GM21825 (cell line): ENCODE data around the gene MYO7A.

ENCODE experiments used
- ATAC-seq: cut with Tn5 transposase; IDR thresholded peaks from one replicate; pipeline ENCODE4 v1.9.1; 2021; ENCODE audit warnings: mild to moderate bottlenecking, moderate library complexity; ENCODE audit not compliant: unreplicated experiment

Gene MYO7A

DNA sequence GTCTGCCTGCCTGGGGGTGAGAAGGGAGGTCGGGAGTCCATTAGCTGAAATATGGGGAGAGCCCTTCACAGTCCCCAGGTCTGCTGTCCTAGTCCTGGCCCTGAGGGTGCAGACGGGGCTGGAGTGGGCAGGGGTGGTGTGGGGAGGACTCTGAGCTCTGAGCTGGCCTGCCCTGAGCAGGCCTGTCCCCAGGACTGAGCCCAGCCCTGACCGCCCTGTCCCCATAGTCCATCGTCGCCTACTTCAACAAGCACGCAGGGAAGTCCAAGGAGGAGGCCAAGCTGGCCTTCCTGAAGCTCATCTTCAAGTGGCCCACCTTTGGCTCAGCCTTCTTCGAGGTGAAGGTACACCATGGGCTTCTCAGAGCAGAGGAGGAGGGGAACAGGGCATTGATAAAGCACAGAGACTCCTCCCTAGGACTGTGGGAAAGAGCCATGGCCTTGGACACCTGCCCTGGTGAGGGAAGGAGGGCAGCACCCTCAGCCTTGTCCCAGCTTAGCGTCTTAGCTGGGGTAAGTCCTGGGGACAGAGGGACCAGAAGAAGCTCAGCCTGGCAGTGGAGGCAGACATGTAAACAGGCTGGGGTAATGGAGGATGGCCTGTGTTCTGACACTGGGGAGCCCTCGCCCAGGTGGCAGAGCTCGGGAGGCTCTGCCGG, 83.7 kb downstream of the MYO7A start:
- no peak for ATAC-seq

DNA sequence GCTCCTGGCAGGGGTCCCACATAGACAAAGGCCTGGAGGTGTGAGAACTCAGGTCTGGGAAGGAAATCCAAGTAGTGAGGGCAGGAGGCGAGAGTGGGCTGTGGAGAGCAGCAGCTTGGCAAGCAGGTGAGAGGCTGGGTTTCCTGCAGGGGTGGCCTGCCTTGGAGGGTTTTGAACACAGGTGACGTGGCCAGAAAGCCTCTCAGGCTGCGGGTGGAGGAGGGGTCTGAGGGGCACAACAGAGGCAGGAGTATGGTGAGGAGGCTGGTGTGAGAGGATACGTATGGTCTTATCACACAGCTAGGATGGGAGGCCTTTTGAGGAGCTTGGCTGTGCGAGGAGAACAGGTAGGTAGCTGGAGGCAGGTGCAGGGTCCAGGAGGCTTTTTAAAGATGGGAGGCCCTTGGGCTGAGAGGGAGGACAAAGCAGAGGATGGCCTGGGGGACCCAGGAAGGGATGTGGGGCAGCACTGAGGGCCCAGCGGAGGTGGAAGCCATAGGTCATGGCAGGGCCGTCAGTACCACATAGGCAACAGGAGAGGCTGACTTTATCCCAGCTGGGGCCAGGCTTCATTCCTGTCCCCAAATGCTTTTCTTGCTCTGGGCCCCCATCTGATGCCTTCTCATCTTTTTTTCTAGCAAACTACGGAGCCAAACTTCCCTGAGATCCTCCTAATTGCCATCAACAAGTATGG, 84.4 kb downstream of the MYO7A start:
- no peak for ATAC-seq

DNA sequence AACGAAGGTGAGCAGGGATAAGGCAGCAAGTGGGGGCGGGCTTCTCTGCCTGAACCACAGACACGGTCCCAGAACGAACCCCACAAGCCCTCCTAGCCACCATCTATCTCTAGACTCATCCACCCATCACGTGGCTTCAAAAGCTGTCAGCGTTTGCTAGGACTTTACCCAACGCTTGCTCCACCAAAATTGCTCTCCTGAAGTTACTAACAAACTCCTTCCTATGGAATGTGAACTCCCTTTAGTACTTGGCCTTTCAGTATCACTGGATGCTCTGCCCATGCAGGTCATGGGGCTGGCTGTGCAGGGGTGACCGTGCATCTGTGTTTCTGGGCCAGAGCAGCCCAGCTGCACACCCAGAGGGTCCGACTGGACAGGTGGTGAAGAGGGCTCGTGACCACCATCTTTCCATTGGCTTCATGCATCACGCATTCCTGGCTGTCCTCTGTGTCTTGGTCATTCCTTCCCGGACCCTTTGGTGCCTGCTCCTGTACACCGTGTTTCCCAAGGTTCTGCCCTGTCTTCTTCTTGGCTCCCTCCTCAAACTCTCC, 85.1 kb downstream of the MYO7A start:
- ATAC-seq: no peak

DNA sequence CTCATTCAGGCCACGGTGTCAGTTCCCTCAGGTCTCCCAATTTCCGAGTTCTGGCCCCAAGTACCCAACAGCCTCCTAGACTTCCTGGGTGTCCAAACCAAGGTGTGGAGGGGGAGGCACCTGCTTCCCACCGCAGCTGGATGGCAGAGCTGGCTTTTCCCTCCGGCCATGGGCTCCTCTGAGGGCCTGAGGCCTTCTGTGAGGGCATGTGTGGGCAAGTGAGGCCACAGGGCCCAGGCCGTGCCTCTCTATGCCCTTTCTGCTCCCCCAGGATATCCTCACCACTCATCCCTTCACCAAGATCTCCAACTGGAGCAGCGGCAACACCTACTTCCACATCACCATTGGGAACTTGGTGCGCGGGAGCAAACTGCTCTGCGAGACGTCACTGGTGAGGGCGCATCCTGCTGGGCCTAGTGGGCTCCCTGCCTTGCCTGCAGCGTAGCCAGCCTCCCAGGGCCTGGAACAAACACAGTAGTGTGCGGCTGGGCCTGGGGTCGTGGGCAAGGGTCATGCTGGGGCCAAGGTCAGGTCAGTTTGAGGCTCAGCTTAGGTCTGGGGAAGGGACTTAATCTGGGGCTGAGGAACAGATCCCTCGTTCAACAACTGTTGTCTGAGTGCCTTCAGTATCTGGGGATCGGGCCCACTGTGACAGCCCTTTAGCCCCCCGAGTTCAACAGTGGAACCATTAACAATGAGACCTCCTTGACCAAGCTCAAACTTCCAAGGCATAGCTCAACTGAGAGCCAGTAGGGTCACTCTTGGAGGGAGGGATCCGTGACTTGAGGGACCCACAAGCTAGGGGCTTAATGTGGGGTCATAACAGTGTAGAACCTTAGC, 85.8 kb downstream of the MYO7A start:
- no peak for ATAC-seq

DNA sequence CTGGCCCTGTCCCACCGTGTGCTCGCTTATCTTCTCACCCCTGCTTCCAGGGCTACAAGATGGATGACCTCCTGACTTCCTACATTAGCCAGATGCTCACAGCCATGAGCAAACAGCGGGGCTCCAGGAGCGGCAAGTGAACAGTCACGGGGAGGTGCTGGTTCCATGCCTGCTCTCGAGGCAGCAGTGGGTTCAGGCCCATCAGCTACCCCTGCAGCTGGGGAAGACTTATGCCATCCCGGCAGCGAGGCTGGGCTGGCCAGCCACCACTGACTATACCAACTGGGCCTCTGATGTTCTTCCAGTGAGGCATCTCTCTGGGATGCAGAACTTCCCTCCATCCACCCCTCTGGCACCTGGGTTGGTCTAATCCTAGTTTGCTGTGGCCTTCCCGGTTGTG, 86.5 kb downstream of the MYO7A start:
- ATAC-seq: no peak

DNA sequence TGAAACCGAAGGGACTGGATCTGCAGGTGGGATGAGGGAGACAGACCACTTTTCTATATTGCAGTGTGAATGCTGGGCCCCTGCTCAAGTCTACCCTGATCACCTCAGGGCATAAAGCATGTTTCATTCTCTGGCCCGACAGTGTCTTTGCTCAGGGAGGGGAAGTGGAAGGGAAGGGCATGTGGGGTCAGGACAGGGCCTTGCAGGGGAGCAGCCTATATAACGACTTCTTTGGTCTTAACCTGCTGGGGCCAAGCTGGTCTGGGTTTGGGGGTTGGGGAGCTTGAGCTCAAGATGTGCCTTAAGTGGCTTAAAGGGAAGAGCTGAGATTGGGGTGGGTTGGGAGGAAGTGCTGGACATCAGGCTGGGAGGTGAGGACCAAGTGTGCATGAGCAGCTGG, 87.1 kb downstream of the MYO7A start:
- no peak for ATAC-seq

DNA sequence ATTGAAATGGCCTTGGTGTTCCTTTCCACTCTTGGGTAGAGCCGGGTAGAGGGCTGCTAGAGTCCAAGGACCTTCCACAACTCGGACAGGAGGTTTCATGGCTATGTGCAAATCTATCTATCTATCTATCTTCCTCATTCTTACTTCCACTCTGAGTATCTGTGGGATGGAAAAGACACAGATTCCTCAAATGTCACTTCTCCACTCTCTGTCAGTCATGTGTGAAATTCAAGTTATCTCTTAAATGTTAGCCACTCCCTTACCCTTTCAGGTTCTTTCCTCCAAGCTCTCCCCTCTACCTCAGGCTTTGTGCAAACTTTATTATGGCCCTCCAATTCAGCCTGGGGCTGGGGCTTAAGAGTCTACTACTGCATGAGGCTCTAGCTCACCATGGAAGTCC, 89.1 kb downstream of the MYO7A start:
- no peak for ATAC-seq

DNA sequence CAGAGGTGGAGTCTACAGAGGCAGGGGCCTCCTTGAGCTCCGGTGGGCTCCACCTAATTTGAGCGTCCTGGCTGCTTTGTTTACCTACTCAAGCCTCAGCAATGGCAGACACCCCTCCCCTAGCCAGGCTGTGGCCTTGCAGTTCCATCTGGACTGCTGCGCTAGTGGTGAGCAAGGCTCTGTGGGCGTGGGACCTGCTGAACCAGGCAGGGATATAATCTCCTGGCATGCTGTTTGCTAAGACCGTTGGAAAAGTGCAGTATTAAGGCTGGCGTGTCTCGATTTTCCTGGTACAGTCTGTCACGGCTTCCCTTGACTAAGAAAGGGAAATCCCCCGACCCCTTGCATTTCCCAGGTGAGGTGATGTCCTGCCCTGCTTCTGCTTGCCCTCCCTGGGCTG, 95.8 kb downstream of the MYO7A start:
- no peak for ATAC-seq

DNA sequence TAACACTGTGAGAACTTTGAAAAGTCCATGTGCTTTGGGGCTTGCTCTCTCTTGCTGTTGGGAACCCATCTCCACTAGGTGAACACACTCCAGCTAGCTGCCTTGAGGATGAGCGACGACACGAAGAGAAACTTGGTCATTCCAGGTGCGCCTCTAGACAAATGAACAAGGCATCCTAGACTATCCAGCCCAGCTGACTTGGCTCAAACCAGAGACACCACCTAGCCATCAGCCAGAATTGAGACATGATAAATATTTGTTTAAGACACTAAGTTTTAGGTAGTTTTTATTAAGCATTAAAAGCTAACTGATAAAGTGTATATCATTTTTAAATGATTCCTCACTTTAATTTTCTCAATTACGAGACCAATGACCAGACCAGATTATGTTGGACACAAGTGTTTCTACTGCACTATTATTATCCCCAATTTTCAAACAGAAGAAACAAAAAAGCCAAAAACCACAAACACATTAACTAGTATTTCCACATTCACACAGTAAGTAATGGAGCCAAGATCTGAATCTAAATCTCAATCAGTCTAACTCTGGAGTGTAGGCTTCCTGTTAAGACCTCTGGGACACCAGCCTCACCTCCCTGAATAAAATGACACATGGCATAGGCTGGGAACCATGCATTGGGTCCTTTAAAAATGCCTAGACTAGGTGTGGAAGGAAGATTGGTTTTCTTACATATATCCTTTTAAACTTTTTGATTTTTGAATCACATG, 103.0 kb downstream of the MYO7A start:
- ATAC-seq: no peak

DNA sequence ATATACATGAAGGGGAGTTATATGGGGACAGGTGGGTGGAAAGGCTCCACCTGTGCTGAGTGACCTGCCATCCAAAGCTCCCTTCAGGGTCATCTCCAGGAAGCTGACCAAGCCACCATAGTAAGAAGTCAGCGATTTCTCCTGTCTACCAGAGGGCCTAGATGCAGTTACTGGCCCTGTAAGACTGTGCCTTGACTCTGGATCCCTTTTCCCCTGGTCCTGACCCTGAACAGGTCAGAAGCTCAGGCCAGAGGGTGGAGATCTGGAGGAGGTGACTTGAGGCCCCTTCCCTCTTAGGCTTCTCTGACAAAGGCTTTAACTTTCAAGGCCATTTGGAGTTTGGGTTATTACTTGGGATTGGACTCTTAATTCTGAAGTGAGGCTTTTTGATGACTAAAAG, 103.8 kb downstream of the MYO7A start:
- ATAC-seq: no peak

DNA sequence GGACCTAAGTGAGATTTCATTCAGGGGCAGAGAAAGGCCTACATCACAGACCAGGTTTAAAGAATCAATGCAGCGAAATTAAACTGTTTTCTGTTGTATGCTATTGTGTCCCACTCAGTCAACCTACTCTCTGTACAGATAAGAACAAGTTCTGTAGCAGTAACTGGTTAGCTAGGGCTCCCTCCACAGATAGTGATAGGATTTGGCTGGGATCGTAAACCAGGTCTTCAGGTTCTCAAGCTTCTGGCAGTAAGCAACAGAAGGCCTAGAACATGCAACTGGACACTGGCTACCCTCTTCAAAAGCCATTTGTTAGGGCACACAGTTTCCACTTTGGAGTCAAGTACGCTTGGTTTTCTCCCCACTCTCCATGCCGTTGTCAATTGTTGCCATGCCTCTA, 104.2 kb downstream of the MYO7A start:
- ATAC-seq: no peak

DNA sequence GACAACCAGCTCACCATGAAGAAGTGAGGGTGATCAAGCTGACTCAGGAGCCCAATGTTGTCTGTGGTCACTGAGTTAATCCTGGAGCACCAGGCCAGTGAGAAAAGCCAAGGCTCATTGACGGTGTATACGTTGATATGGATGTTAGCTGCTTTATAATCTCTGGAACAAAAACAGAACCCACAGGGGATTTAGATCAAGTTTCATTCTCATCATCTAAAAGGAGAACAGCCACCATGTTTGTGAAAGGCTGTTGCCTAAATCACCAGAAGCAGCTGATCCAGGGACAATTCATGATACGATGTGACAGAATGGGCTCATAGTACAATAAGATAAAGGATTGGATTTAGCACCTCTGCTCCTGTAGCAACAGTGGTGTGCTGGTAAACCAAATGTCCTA, 105.0 kb downstream of the MYO7A start:
- ATAC-seq: no peak

DNA sequence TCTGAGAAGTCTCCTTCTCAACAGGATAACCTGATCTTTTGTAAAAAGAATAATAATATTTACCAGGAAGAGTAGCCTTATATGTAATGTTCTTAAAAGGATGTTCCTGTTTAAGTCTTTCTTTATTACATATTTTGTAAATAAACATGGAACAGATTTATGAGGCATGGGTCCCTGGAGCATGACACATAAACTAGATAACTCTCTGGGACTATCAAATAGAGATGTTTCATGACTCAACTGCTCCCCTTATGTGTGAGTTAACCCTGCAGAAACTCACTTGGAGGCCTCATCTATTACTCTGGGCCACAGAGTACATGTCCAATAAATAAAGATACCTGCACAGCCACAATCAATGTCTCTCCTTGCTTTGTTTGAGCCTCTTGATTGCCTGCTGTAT, 108.9 kb downstream of the MYO7A start:
- ATAC-seq: no peak

DNA sequence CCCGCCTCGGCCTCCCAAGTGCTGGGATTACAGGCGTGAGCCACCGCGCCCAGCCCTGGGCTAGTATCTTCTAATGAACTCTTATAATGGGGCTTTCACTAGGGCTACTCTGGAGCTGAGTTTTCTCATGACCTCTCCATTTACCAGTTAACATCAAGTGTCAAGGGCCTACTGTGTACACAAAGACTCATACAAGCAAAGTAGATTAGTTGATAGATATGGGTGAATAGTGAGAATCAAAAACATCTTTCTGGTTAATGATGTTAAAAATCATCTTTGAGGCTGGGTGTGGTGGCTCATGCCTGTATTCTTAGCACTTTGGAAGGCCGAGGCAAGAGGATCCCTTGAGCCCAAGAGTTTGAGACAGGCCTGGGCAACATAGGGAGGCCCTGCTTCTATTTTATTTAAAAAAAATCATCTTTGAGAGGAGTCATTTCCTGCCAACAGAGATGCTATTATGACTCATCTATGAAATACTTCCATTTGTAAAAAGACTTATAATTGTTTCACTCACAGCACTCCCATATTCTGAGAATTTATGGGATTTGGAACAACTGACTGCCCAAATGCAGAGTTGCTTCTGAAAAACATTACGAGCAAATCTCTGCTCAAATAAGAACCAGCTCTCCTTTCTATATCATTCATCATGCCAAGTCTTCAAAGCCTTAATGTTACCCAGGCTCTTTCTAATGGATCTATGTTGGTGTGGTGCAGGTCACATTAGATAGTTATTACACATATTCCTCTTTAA, 116.4 kb downstream of the MYO7A start:
- ATAC-seq: no peak

DNA sequence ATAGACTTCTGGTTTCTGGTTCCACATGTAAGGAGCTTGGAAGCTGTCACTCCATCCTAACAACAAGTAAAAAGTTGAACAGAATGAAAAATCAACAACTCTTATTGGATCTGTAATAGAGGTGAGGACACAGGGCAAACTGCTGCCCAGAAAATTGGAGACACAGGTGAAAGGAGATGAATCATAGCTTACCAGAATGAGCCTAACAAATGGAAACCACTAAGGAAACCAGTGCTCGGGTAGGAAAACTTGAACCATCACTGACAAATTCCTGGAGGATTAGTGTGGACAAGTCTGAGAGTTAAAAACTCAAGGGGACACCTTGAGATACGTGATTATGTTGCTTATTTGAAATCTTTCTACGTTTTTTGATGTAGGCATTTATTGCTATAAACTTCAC, 121.4 kb downstream of the MYO7A start:
- ATAC-seq: no peak

DNA sequence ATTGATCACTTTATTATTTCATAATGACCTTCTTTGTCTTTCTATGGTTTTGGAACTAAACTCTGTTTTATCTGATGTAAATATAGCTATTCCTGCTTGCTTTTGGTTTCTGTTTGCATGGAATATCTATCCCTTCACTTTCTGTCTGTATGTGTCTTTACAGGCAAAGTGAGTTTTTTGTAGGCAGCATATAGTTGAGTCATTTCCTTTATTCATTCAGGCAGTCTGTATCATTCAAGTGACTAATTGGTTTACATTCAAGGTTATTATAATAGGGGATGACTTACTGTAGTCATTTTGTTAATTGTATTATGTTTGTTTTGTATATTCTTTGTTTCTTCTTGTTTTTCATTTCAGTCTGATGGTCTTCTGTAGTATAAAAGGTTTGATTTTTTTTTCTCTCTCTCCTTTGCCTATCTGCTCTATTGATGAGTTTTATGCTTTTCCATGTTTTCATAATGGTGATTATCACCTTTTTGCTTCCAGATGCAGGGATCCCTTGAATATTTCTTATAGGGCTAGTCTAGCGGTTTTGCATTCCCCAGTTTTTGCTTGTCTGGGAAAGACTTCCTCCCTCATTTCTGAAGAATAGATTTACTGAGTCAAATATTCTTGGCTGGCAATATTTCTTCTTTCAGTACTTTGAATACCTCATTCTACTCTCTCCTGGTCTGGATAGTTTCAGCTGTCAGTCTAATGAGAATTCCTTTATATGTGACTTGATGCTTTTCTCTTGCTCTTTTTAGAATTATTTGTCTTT, 123.0 kb downstream of the MYO7A start:
- ATAC-seq: no peak

DNA sequence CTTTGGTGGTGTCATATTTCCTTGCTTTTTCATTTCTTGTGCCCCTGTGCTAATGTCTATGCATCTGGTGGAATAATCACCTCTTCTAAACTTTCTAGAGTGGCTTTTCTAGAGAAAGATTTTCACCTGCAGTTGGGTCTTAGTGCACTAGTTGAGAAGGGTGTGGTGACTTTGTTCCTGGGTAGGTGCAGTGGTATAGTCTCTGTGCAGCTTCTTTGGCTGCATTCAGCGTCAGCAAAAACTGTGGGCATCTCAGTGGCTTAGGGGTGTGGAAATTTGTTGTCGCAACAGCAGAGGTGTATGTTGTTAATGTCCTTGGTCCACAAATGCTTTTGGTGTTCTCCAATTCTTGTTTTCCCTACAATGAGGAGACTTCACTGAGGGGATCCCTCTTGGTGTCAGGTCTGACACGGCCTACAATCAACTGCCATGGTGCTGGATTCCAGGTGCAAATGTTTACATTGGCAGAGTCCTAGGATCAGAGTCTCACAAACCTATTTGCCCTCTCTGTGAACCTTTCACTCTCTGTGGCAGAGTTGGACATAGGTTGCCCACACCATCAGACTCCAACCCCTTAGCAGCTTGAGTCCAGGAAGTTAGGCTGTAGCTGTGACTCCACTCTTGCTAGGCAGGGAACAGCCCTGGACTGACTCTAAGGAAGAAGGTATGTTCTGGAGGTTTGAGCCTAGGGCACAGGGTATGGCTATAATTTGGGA, 124.7 kb downstream of the MYO7A start:
- no peak for ATAC-seq

DNA sequence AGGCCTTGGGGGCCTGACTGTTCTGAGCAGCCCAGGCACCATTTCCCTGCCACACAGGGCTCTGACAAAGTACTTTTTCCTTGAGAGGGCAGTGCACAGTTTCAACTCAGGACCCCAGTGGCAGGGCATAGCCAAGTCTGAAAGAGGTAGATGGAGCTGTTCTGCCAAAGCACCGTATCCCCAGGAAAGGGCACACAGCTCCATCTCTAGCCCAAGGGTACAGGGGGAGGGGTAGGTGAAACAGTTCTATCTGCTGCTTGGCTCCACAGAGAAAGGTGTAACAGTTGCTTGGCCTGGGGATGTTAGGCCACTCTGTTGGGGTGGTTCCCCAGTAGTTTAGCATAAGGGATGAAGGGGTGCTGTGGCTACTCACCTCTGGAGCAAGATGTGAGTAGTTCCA, 125.6 kb downstream of the MYO7A start:
- ATAC-seq: no peak

DNA sequence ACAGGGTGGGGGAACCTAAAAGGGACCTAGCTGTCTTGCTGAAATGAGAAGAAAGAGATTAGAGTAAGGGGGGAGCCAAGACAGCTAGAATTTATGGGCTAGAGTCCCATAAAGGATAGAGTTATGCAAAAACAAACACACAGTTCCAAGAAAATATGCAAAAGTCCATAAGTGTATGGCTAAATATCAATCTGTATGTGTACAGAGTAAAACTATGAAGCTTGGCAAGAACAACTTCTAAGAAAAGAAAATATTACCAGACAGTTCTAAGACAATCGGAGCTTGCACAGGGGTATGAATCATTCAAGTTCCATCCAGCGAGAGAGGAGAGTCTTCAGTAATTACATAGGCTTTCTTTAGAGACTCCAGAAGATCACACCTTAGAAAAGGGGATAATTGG, 131.6 kb downstream of the MYO7A start:
- no peak for ATAC-seq
